GM23248 (cell line): Measurements from ENCODE around the gene EPS8. TPM values are rescaled to one million over a fixed set of nuclear protein-coding genes. Genes with fewer than 3 reads are reported as not detected.

Source experiments
- DNase-seq: peaks from one replicate; pipeline ENCODE4 v3.0.0-alpha.2; 2015
- H2AFZ ChIP-seq: fragments of 200-600 bp; sonication (generic); 2 replicates; pipeline ENCODE4 v1.6.1; 2016; ENCODE audit warnings: antibody characterized with exemption
- H3F3A ChIP-seq: fragments of 200-600 bp; sonication (generic); 2 replicates; pipeline ENCODE4 v1.6.1; 2016; ENCODE audit warnings: mild to moderate bottlenecking, antibody characterized with exemption, mixed run types; ENCODE audit not compliant: insufficient read depth
- H3K27ac ChIP-seq: fragments of 200-600 bp; sonication (generic); 2 replicates; pipeline ENCODE4 v1.5.1; 2016; ENCODE audit warnings: mild to moderate bottlenecking
- H3K27me3 ChIP-seq: fragments of 200-600 bp; sonication (generic); replicated peaks from 2 replicates; pipeline ENCODE4 v1.6.1; 2016; ENCODE audit warnings: mild to moderate bottlenecking; ENCODE audit not compliant: insufficient read depth
- H3K36me3 ChIP-seq: fragments of 200-600 bp; sonication (generic); 2 replicates; pipeline ENCODE4 v1.6.1; 2016; ENCODE audit warnings: low read depth, mild to moderate bottlenecking
- H3K4me1 ChIP-seq: fragments of 200-600 bp; sonication (generic); 2 replicates; pipeline ENCODE4 v1.6.1; 2016; ENCODE audit warnings: mild to moderate bottlenecking; ENCODE audit not compliant: insufficient read depth
- H3K4me2 ChIP-seq: fragments of 200-600 bp; sonication (generic); one replicate; pipeline ENCODE4 v1.6.1; 2016; ENCODE audit warnings: mild to moderate bottlenecking; ENCODE audit not compliant: unreplicated experiment
- H3K4me3 ChIP-seq: fragments of 200-600 bp; sonication (generic); 2 replicates; pipeline ENCODE4 v1.5.1; 2016; ENCODE audit warnings: mild to moderate bottlenecking
- H3K79me2 ChIP-seq: fragments of 200-600 bp; sonication (generic); 2 replicates; pipeline ENCODE4 v1.6.1; 2016; ENCODE audit warnings: mild to moderate bottlenecking; ENCODE audit not compliant: insufficient read depth
- H3K9ac ChIP-seq: fragments of 200-600 bp; sonication (generic); 2 replicates; pipeline ENCODE4 v1.6.1; 2016; ENCODE audit warnings: mild to moderate bottlenecking
- H3K9me2 ChIP-seq: fragments of 200-600 bp; sonication (generic); 2 replicates; pipeline ENCODE4 v1.6.1; 2016; ENCODE audit warnings: mixed run types, mild to moderate bottlenecking, moderate library complexity; ENCODE audit not compliant: insufficient read depth
- H3K9me3 ChIP-seq: fragments of 200-600 bp; sonication (generic); one replicate; pipeline ENCODE4 v1.6.1; 2017; ENCODE audit warnings: low read depth
- H4K20me1 ChIP-seq: fragments of 200-600 bp; sonication (generic); 2 replicates; pipeline ENCODE4 v1.6.0; 2016; ENCODE audit not compliant: insufficient read depth
- EZH2 ChIP-seq: fragments of 200-600 bp; sonication (generic); IDR thresholded peaks from 2 replicates; pipeline ENCODE4 v1.6.1; 2018; ENCODE audit warnings: antibody characterized with exemption, mild to moderate bottlenecking; ENCODE audit not compliant: insufficient read depth, poor library complexity, severe bottlenecking
- EZH2phosphoT487 ChIP-seq: fragments of 200-600 bp; sonication (generic); IDR thresholded peaks from 2 replicates; pipeline ENCODE4 v1.6.1; 2018; ENCODE audit warnings: antibody characterized with exemption, moderate library complexity, mild to moderate bottlenecking, low read depth; ENCODE audit not compliant: insufficient read depth
- WGBS, 2 experiments: methylation state at CpG; one replicate each; pipeline ENCODE4 v1.1.6; 2015 to 2017; ENCODE audit warnings: low lambda C conversion rate in 2 of 2, low coverage in 1 of 2; ENCODE audit errors: missing lambda C conversion rate in 2 of 2; 5-methylcytosine and 5-hydroxymethylcytosine counted together
- in situ Hi-C: fragments of 300-500 bp; cut with MboI; formaldehyde crosslinking; loops from 2 replicates; pipeline ENCODE4 v1.15.0; 2020
- polyA plus RNA-seq: library from polyadenylated mRNA; unstranded; fragments of >200 nt; fragmentation: Nextera tagmentation; extraction: Ambion mirVana; gene quantifications from 2 replicates; pipeline ENCODE4 v1.2.1, GENCODE V29; 2016
- total RNA-seq: library from RNA; depleted of rRNA; stranded (reverse); fragments of >200 nt; shearing (Covaris generic); gene quantifications from 2 replicates; pipeline ENCODE4 v1.2.3, GENCODE V29; 2014

The EPS8 gene
- total and polyA plus RNA-seq, 2 experiments from 2014 or later, result 103 to 107 TPM

DNA sequence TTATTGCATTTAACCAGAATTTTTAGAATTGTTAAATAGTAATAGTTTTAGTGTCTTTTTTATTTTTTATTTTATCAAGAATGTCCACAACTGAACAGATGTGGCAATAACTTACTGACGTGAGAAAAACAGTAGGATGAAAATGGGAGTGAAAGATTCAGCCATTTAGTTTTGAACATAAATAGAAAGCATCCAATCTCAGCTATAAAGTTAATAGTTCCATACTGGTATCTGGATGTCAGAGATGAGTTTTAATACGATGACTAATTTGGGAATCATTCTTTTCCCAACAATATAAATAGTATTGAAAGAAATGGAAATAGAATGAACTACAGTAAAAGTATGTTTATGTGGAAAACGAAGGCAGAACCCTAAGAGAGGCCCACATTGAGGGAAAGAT lies 159.4 kb downstream of the EPS8 start:
- peaks cover 11% of the 10 kb centered on the region; the same call in 1 of the 2 replicates for H3K36me3 ChIP-seq
- H3K4me1 ChIP-seq, result peaks cover 77% of the 10 kb centered on the region
- no peak overlapping the region for H2AFZ ChIP-seq
- WGBS, 2 experiments, result 4 to 6% methylated on average over 3 of the region's 3 CpGs
- H3K4me2 ChIP-seq, result peak overlapping the region; percentile 89
- TF ChIP-seq EZH2 (no peak), EZH2phosphoT487 (no peak)
- no peaks in the 10 kb centered on the region for H4K20me1 ChIP-seq
- peak overlapping the region; percentile 33 for H3K4me3 ChIP-seq
- H3K27ac ChIP-seq, result peak overlapping the region; percentile 99
- peak; percentile 62 for DNase-seq
- peak overlapping the region; percentile 79 for H3K9ac ChIP-seq
- no peaks in the 10 kb centered on the region for H3K27me3 ChIP-seq
- H3F3A ChIP-seq, result peaks cover 79% of the 10 kb centered on the region
- H3K9me2 ChIP-seq, result no peaks in the 10 kb centered on the region; the same call in 1 of the 2 replicates
- H3K9me3 ChIP-seq, result no peaks in the 10 kb centered on the region
- in situ Hi-C loops, result no loop called here
- peaks cover 45% of the 10 kb centered on the region for H3K79me2 ChIP-seq

DNA sequence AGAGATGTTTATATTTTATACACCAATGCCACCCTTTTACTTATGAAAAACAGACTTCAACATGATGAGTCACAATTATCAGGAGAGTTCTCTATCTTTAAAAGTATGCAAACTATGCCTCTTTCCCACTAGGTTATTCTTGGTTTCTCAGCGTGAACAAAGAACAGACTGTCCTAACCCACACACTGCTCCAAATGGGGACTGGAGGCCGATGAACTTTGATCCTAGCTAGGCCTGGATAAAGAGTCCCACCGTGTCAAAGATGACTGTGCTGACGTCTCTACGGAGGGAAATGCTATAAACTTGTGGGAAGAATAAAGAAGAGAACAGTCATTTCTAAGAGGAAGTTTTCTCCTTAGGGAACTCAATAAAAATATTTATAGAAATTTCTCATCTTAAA lies 160.1 kb downstream of the EPS8 start:
- no peaks in the 10 kb centered on the region for H3K9me3 ChIP-seq
- H3K4me1 ChIP-seq, result peaks cover 70% of the 10 kb centered on the region
- H3K27ac ChIP-seq, result peak overlapping the region; percentile 99
- H3K36me3 ChIP-seq, result peaks cover 12% of the 10 kb centered on the region
- H3K4me3 ChIP-seq, result peak overlapping the region; percentile 33
- peak; percentile 89 for DNase-seq
- in situ Hi-C loops, result no loop called here
- H3K9ac ChIP-seq, result peak overlapping the region; percentile 79
- no peak overlapping the region for H2AFZ ChIP-seq
- 0 to 1% methylated on average over 5 of the region's 5 CpGs for WGBS, 2 experiments
- no peaks in the 10 kb centered on the region; the same call in 1 of the 2 replicates for H3K9me2 ChIP-seq
- H3F3A ChIP-seq, result peaks cover 72% of the 10 kb centered on the region
- no peak for TF ChIP-seq EZH2
- TF ChIP-seq EZH2phosphoT487, result no peak
- no peaks in the 10 kb centered on the region for H4K20me1 ChIP-seq
- peak overlapping the region; percentile 89 for H3K4me2 ChIP-seq
- H3K79me2 ChIP-seq, result peaks cover 48% of the 10 kb centered on the region
- H3K27me3 ChIP-seq, result no peaks in the 10 kb centered on the region

DNA sequence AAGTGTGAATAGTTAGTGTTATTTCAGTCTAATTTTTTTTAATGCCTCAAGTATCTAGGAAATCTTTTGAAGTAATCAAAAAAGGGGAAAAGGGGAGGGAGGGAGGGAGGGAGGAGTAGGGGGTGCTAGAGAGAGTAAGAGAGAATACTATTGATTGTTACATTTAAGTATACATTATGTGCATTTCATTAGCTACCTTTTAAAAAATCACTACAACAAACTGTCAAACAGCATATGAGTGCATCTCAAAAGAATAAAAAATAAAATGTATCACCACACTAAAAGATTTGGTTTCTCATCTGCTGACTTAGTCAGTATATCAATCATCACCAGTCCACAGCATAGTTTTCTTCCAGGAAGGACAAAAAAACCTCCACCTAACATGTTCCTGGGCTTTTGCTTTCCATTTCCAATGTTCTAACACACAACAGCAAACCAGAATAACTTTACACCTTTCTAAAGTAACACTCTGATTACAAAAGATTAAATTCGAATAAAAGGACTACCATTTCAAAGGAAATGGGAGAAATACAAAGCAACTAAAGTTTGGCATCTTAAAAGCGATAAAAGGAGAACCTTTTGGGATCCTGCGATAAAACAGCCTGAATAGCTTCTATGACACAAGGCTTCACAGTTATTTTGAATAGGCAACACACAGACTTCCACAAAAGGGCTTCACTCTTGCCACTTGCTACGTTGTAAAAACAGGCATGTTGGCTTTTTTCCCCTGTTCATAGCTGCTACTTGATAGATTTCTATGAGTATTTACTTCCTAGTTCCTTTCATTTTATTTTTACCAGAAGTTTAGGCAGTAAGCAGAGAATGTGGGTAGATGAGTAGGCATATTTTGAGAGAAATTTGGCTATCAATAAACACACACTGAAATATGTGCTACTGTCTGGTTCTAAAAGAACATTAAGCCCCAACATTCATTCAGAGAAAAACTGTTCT lies 160.9 kb downstream of the EPS8 start:
- peak overlapping the region; percentile 30; the same call in 1 of the 2 replicates for H2AFZ ChIP-seq
- WGBS, 2 experiments, result 37% methylated on average over 4 of the region's 4 CpGs
- in situ Hi-C loops, result no loop called here
- peak overlapping the region; percentile 44 for H3K4me3 ChIP-seq
- no peaks in the 10 kb centered on the region for H3K27me3 ChIP-seq
- peaks cover 56% of the 10 kb centered on the region for H3K79me2 ChIP-seq
- no peaks in the 10 kb centered on the region; the same call in 1 of the 2 replicates for H3K9me2 ChIP-seq
- peak; percentile 63 for DNase-seq
- TF ChIP-seq EZH2, result no peak
- TF ChIP-seq EZH2phosphoT487, result no peak
- H3K4me2 ChIP-seq, result peak overlapping the region; percentile 89
- H4K20me1 ChIP-seq, result no peaks in the 10 kb centered on the region
- H3K4me1 ChIP-seq, result peaks cover 62% of the 10 kb centered on the region
- H3K36me3 ChIP-seq, result peaks cover 19% of the 10 kb centered on the region
- peak overlapping the region; percentile 99 for H3K27ac ChIP-seq
- no peaks in the 10 kb centered on the region for H3K9me3 ChIP-seq
- H3K9ac ChIP-seq, result peak overlapping the region; percentile 79
- H3F3A ChIP-seq, result peaks cover 64% of the 10 kb centered on the region

GRCh38 chr12:15625075-15625474 lies 164.1 kb downstream of the EPS8 start:
- no peak overlapping the region for H3K4me2 ChIP-seq
- in situ Hi-C loops, result no loop called here
- no peaks in the 10 kb centered on the region for H3K27me3 ChIP-seq
- H3K9ac ChIP-seq, result no peak overlapping the region
- H3F3A ChIP-seq, result peaks cover 35% of the 10 kb centered on the region
- H3K4me1 ChIP-seq, result peaks cover 31% of the 10 kb centered on the region
- TF ChIP-seq EZH2phosphoT487 (no peak), EZH2 (no peak)
- peaks cover 45% of the 10 kb centered on the region for H3K79me2 ChIP-seq
- H3K36me3 ChIP-seq, result peaks cover 37% of the 10 kb centered on the region
- no peak overlapping the region for H2AFZ ChIP-seq
- H3K4me3 ChIP-seq, result no peak overlapping the region
- 99 to 100% methylated on average over 2 of the region's 2 CpGs for WGBS, 2 experiments
- no peak for DNase-seq
- H3K9me3 ChIP-seq, result no peaks in the 10 kb centered on the region
- H4K20me1 ChIP-seq, result no peaks in the 10 kb centered on the region
- H3K9me2 ChIP-seq, result no peaks in the 10 kb centered on the region; the same call in 1 of the 2 replicates
- no peak overlapping the region for H3K27ac ChIP-seq
